Stimulated activated CD8-positive, alpha-beta memory T cell treated with anti-CD3 and anti-CD28 coated beads, Interleukin-12 subunit alpha, Interleukin-12 subunit beta, amount 100 ng/mL, for 4 hours (primary cell): ENCODE data around the gene SMG5.

ENCODE experiments used
- DNase-seq: peaks from one replicate; pipeline ENCODE4 v3.0.0-alpha.2; 2020; ENCODE audit warnings: low read depth

The SMG5 gene

DNA sequence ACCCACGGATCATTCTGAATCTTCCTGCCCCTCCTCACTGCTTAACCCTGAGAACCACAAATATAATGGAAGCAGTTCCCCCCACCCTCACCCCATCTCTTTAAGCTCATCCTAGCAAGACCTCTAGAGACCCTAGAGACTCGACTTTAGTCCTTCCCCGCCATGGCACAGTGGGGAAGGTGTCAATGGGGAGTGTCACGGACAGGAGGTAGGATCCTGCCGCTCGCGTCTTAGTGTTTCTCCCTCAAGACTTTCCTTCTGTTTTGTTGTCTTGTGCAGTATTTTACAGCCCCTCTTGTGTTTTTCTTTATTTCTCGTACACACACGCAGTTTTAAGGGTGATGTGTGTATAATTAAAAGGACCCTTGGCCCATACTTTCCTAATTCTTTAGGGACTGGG is 70.5 kb downstream of the SMG5 start:
- no peak for DNase-seq

DNA sequence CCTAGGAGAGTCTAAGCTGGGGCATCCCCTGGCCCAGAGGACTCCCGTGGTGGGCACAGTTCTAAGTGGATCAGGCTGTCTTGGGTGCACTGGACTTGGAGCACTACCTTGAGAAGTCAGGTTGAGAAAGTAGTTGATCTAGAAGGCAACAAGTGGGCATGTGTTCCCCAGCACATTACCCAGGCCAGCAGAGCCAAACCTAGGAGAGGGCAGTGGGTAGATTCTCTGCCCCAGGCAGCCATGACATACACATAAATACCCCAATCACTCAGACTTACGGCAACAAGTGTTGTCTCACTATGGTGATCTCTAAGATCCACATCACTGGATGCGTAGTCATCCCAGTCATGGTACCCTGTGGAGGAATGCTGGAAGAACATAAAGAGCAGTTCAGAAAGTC is 71.4 kb downstream of the SMG5 start:
- no peak for DNase-seq

DNA sequence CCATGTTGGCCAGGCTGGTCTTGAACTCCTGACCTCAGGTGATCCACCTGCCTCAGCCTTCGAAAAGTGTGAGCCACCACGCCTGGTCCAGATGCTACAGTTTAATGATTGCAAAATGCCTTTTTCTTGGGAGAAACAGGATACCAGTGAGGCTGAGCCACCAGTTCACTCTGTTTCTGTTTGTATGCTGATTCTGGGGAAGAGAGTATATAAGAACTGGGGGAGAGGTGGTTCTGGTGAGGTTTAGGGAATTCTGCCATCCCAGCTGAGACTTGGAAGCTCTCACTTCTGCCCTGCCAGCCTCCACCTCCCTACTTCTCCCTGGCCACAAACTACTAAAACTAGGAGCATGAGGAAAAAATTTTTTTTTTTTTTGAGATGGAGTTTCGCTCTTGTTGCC is 77.9 kb downstream of the SMG5 start:
- no peak for DNase-seq

DNA sequence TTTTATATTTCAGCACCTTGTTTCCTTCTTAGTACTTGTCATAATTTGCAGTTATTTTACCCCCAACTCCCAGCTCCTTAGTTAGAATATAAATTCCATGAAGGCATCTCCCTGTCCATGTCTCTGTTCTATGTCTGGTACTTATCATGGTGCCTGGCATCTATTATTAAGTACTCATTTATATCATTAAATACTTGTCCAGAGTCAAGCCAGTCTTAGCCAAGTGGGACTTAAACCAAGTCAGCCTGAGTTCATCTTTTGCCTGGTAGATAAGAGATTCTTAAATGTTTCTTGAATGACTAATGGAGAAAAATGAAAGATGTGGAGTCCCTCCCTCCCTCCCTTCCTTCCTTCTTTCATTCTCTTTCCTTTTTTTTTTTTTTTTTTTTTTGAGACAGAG is 79.3 kb downstream of the SMG5 start:
- no peak for DNase-seq

DNA sequence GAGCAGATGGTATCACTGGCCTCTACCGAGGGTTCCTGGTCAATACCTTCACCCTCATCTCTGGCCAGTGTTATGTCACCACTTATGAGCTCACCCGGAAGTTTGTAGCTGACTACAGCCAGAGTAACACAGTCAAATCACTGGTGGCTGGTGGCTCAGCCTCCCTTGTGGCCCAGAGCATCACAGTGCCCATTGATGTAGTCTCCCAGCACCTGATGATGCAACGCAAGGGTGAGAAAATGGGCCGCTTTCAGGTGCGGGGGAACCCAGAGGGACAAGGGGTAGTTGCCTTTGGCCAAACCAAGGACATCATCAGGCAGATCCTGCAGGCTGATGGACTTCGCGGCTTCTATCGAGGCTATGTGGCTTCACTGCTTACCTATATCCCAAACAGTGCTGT is 82.6 kb downstream of the SMG5 start:
- no peak for DNase-seq
